Heart right ventricle (tissue), 16 donors: Measurements from ENCODE around the gene UPF1. TPM values are rescaled to one million over a fixed set of nuclear protein-coding genes. Genes with fewer than 3 reads are reported as not detected.

Experiments used
- ATAC-seq, 8 donors: fragments of 200-7000 bp; cut with Tn5 transposase; one replicate each; pipeline ENCODE4 v1.9.1; 2020; ENCODE audit warnings: mild to moderate bottlenecking in 8 of 8, moderate library complexity in 8 of 8, moderate number of reproducible peaks in 1 of 8
- DNase-seq, 2 donors: peaks; one replicate each; pipeline ENCODE4 v3.0.0-alpha.2; 2020
- H3K27ac ChIP-seq, 10 donors: fragments of 200-600 bp; sonication (generic) in 2 of 10; one replicate each; pipeline versions ENCODE4 v1.5.0 to v1.8.0; 2020 to 2022; ENCODE audit warnings: mild to moderate bottlenecking in 3 of 10
- H3K27me3 ChIP-seq, 7 donors: fragments of 200-600 bp; one replicate each; pipeline ENCODE4 v1.8.0; 2021 to 2022; ENCODE audit warnings: mild to moderate bottlenecking in 2 of 7
- H3K36me3 ChIP-seq, 9 donors: fragments of 200-600 bp; sonication (generic) in 1 of 9; one replicate each; pipeline versions ENCODE4 v1.5.0 to v1.8.0; 2020 to 2022; ENCODE audit warnings: mild to moderate bottlenecking in 2 of 9
- H3K4me1 ChIP-seq, 9 donors: fragments of 200-600 bp; sonication (generic) in 1 of 9; one replicate each; pipeline versions ENCODE4 v1.5.0 to v1.8.0; 2020 to 2022; ENCODE audit warnings: mild to moderate bottlenecking in 4 of 9
- H3K4me3 ChIP-seq, 10 donors: fragments of 200-600 bp; sonication (generic) in 2 of 10; one replicate each; pipeline versions ENCODE4 v1.5.0 to v1.8.0; 2020 to 2022; ENCODE audit warnings: mild to moderate bottlenecking in 7 of 10, moderate library complexity in 2 of 10
- H3K9me3 ChIP-seq, 11 donors: fragments of 200-600 bp in 10 of 11; sonication (generic) in 2 of 11; one replicate each; pipeline versions ENCODE4 v1.5.0 to v1.8.0; 2013 to 2022; ENCODE audit warnings: mild to moderate bottlenecking in 2 of 11, control low read depth in 1 of 11, moderate library complexity in 1 of 11
- WGBS, 2 donors: extraction: QIAGEN DNeasy Blood & Tissue Kit; methylation state at CpG; one replicate each; pipeline ENCODE4 v1.1.7; 2013; ENCODE audit warnings: inconsistent platforms in 1 of 2; 5-methylcytosine and 5-hydroxymethylcytosine counted together
- intact Hi-C, 10 donors: fragments of 100-400 bp; cut with DNase I; formaldehyde crosslinking; loops; one replicate each; pipeline versions ENCODE4 v1.11.1 to v1.14.2; 2022
- polyA plus RNA-seq, 2 donors: library from polyadenylated mRNA; stranded (reverse); fragments of 200-250 nt; gene quantifications; one replicate each; pipeline ENCODE4 v1.2.3, GENCODE V29; 2013
- total RNA-seq, 10 donors: library from RNA; stranded (reverse); fragmentation: NEBNext Ultra II Directional in 3 of 10; extraction: Animal tissue kit (Norgen Biotek cat#: 25700) in 3 of 10; gene quantifications; one replicate each; pipeline versions ENCODE4 v1.2.1 to v1.2.4, GENCODE V29; 2021 to 2023
- TF ChIP-seq, protein P1 (sequence below), 9 donors: fragments of 200-600 bp; sonication (generic) in 2 of 9; IDR thresholded peaks; one replicate each; pipeline versions ENCODE4 v1.5.0 to v1.8.0; 2021 to 2022; ENCODE audit warnings: antibody characterized with exemption in 9 of 9, mild to moderate bottlenecking in 5 of 9, moderate library complexity in 1 of 9
- donor health status: Arrhythmogenic right ventricular cardiomyopathy.
- donor health status: ischemic (EF 13 %, LVEDD 7.1; RV severe dilation, severe dysfunction).
- donor health status: healthy with polysubstance abuse.
- donor health status: DM: no; HTN: yes; CAD: no.
- donor health status: DM: no; HTN: no; CAD: no.
- donor health status: ischemic (EF 25% LVEDD 6.9; RV normal size, moderate dysfunction).
- donor health status: ischemic (EF 25% LVEDD 5.7; RV mildly dilated, moderate dysfunction).
- donor health status: healthy.
- donor health status: DM: yes; HTN: yes; CAD: no.
- donor health status: Ischemic cardiomyopathy.
- donor health status: ischemic (EF 35%, LVEDD 5.7; RV mildly dilated, moderate dysfunction).
- donor health status: nonischemic (EF 11% LVEDD 7.7; RV severe dilation, severe dysfunction).
- donor health status: DM: yes; HTN: yes; CAD: no.
- donor health status: PGD.
- donor health status: ischemic (EF 29% LVEDD 5.4; RV normal size, mild dysfunction).
- donor health status: nonischemic (EF 23%, LVEDD 6.1; RV moderate dilation, normal function).

The UPF1 gene
- total and polyA plus RNA-seq, 12 donors: 25.2 to 44.3 (median 36.8) TPM

- peaks cover 0 to 10% (median 0%) of the 10 kb centered on the region in 11 donors for H3K9me3 ChIP-seq
- intact Hi-C loops: no loop called here
- no peak for DNase-seq
- H3K4me1 ChIP-seq: no peaks in the 10 kb centered on the region
- TF ChIP-seq, protein P1, sequence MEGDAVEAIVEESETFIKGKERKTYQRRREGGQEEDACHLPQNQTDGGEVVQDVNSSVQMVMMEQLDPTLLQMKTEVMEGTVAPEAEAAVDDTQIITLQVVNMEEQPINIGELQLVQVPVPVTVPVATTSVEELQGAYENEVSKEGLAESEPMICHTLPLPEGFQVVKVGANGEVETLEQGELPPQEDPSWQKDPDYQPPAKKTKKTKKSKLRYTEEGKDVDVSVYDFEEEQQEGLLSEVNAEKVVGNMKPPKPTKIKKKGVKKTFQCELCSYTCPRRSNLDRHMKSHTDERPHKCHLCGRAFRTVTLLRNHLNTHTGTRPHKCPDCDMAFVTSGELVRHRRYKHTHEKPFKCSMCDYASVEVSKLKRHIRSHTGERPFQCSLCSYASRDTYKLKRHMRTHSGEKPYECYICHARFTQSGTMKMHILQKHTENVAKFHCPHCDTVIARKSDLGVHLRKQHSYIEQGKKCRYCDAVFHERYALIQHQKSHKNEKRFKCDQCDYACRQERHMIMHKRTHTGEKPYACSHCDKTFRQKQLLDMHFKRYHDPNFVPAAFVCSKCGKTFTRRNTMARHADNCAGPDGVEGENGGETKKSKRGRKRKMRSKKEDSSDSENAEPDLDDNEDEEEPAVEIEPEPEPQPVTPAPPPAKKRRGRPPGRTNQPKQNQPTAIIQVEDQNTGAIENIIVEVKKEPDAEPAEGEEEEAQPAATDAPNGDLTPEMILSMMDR (IDR thresholded peaks at IDR 0.05): no peak
- peaks cover 0 to 13% (median 0%) of the 10 kb centered on the region in 7 donors for H3K27me3 ChIP-seq
- peaks cover 0 to 4% (median 0%) of the 10 kb centered on the region in 9 donors for H3K36me3 ChIP-seq
- ATAC-seq: no peak
- no peak overlapping the region for H3K27ac ChIP-seq
- no peak overlapping the region for H3K4me3 ChIP-seq
- 95 to 97% methylated on average over 7 of the region's 7 CpGs for WGBS, 2 donors
Observed at GRCh38 chr19:18876865-18877264, 45.1 kb downstream of the UPF1 start.

- peaks cover 0 to 2% (median 0%) of the 10 kb centered on the region in 7 donors for H3K27me3 ChIP-seq
- TF ChIP-seq, protein P1 (IDR thresholded peaks at IDR 0.05): no peak
- peaks cover 0 to 10% (median 0%) of the 10 kb centered on the region in 11 donors for H3K9me3 ChIP-seq
- no peak for ATAC-seq
- DNase-seq: no peak
- H3K36me3 ChIP-seq: peaks cover 0 to 4% (median 0%) of the 10 kb centered on the region in 9 donors
- H3K4me1 ChIP-seq: no peaks in the 10 kb centered on the region
- no peak overlapping the region for H3K27ac ChIP-seq
- intact Hi-C loops: no loop called here
- 90 to 91% methylated on average over 24 to 25 of the region's 25 CpGs for WGBS, 2 donors
- no peak overlapping the region for H3K4me3 ChIP-seq
Observed at GRCh38 chr19:18878058-18878797, 46.5 kb downstream of the UPF1 start.

DNA sequence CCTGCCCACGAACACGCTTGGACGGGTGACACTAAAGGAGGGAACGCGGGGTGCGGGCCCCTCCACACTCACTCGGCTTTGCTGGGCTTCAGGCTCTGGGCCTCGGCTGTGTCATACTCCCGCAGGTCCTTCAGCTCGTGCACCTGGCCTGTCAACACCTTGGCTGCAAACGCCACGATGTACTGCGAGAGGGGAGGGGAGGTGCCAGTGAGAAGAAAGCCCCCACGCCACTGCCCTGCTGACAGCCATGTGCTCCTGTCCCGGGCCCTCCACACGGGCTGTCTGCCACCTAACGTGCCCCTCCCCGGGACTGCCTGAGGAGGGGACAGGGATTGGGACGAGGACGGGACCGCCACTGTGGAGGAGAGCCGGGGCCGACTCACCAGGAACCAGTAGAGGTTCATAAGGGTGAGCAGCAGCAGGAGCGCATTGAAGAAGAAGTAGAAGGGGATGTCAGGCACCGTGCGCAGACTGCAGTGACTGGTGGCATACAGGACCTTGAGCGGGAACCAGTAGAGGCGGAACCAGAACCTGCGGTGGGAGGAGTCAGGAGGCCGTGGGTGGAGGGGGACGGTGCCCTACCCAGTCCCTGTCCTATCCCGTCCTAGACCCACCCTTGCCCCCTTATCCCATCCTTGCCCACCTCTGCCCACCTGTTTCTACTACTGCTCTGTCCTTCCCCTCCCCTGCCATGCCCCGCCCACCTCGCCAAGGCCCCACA, 47.3 kb downstream of the UPF1 start:
- ATAC-seq: peak in 1 of 8 donors; percentile 28
- Histone ChIP-seq H3K27me3 (no peaks in the 10 kb centered on the region), H3K27ac (no peak overlapping the region), H3K4me1 (no peaks in the 10 kb centered on the region), H3K4me3 (no peak overlapping the region), H3K36me3 (peaks cover 0 to 4% (median 0%) of the 10 kb centered on the region in 9 donors), H3K9me3 (peaks cover 0 to 10% (median 0%) of the 10 kb centered on the region in 11 donors)
- 88 to 92% methylated on average over 33 to 34 of the region's 34 CpGs for WGBS, 2 donors
- intact Hi-C loops: no loop called here
- DNase-seq: no peak
- TF ChIP-seq, protein P1 (IDR thresholded peaks at IDR 0.05): no peak

DNA sequence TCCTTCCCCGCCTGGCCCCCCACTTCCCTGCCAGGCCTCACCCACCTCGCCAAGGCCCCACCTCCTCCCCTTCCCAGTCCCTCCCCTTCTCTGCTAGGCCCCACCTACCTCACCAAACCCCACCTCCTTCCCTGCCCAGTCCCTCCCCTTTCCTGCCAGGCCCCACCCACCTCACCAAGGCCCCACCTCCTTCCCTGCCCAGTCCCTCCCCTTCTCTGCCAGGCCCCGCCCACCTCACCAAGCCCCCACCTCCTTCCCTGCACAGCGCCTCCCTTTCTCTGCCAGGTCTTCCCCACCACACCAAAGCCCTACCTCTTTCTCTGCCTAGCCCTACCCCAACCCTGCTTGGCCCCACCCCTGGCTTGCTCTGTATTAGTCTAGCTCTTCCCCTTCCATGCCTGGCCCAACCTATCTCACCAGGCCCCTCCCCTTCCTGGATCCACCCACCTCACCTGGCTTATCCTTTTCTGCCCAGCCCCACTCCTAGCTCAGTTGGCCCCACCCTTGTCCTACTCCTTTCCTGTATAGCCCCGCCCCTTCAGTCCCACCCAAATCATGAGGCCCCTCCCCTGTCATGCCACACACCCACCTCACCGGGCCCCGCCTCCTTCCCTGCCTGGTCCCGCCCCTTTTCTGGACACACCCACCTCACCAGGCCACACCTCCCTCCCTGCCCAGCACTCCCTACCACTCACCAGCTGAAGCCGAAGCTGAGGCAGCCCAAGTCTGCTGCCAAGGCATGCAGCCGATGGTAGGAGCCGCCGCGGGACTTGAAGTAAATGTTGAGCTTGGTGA, 48.0 kb downstream of the UPF1 start:
- DNase-seq (no peak), ATAC-seq (peak in 2 of 8 donors; percentile 28 to 55)
- Histone ChIP-seq H3K27me3 (no peaks in the 10 kb centered on the region), H3K4me3 (no peak overlapping the region), H3K9me3 (peaks cover 0 to 10% (median 0%) of the 10 kb centered on the region in 11 donors), H3K4me1 (no peaks in the 10 kb centered on the region), H3K27ac (no peak overlapping the region), H3K36me3 (peaks cover 0 to 4% (median 0%) of the 10 kb centered on the region in 9 donors)
- intact Hi-C loops: no loop called here
- TF ChIP-seq, protein P1 (IDR thresholded peaks at IDR 0.05): no peak
- WGBS, 2 donors: 76 to 84% methylated on average over 11 to 13 of the region's 13 CpGs
